HG02970 (cell line): ENCODE results near the gene CREG2.
A peak's percentile ranks its signal among the peaks of the same experiment; 100 is the strongest.

Source experiments
- ATAC-seq: cut with Tn5 transposase; IDR thresholded peaks from one replicate; pipeline ENCODE4 v1.9.1; 2021; ENCODE audit warnings: mild to moderate bottlenecking, moderate library complexity, moderate number of reproducible peaks; ENCODE audit not compliant: unreplicated experiment, low FRiP score

Gene CREG2

GRCh38 chr2:101310834-101311695, 76.2 kb downstream of the CREG2 start:
- no peak for ATAC-seq

- no peak for ATAC-seq
Observed at GRCh38 chr2:101310090-101310833, 77.0 kb downstream of the CREG2 start.

GRCh38 chr2:101308432-101309210, 78.7 kb downstream of the CREG2 start, which contains the start of gene RNF149:
TSS of gene RNF149 (minus strand) at chr2:101308701. CDS start at chr2:101308588, 113 bp downstream.
- peak; percentile 74 for ATAC-seq

- ATAC-seq = no peak
Observed at GRCh38 chr2:101307950-101308431, 79.3 kb downstream of the CREG2 start.

GRCh38 chr2:101307503-101307902, 79.8 kb downstream of the CREG2 start:
- ATAC-seq = no peak

- ATAC-seq = no peak
Observed at GRCh38 chr2:101306410-101306809, 80.9 kb downstream of the CREG2 start.

- ATAC-seq = no peak
Observed at GRCh38 chr2:101305492-101306078, 81.7 kb downstream of the CREG2 start.

GRCh38 chr2:101305035-101305434, 82.3 kb downstream of the CREG2 start:
- ATAC-seq = no peak

GRCh38 chr2:101303688-101304087, 83.6 kb downstream of the CREG2 start:
- ATAC-seq = no peak

- ATAC-seq = no peak
Observed at GRCh38 chr2:101302016-101302415, 85.3 kb downstream of the CREG2 start.

GRCh38 chr2:101300836-101301235, 86.5 kb downstream of the CREG2 start:
- no peak for ATAC-seq

GRCh38 chr2:101300164-101300563, 87.1 kb downstream of the CREG2 start:
- ATAC-seq = no peak

- ATAC-seq = no peak
Observed at GRCh38 chr2:101299604-101300003, 87.7 kb downstream of the CREG2 start.

- no peak for ATAC-seq
Observed at GRCh38 chr2:101297383-101297782, 89.9 kb downstream of the CREG2 start.

GRCh38 chr2:101296371-101296770, 90.9 kb downstream of the CREG2 start:
- no peak for ATAC-seq

GRCh38 chr2:101295895-101296294, 91.4 kb downstream of the CREG2 start:
- ATAC-seq = no peak
